GM12891 (cell line): ENCODE measurements around the gene CRYZL1. TPM values are rescaled to one million over a fixed set of nuclear protein-coding genes. Genes with fewer than 3 reads are reported as not detected.

Source experiments
- DNase-seq: peaks from one replicate; pipeline ENCODE4 v3.0.0; 2011; ENCODE audit warnings: low spot score; ENCODE audit not compliant: insufficient read length
- FAIRE-seq: peaks from 2 replicates; lab custom pipeline; 2011; peaks lifted over from hg19 to GRCh38; lab: Jason Lieb, UNC
- PAX5 ChIP-seq: IDR thresholded peaks from 2 replicates; pipeline ENCODE4 v1.6.1; 2011; ENCODE audit warnings: low read length, moderate library complexity, mild to moderate bottlenecking; ENCODE audit not compliant: insufficient read depth, severe bottlenecking
- POLR2A ChIP-seq: IDR thresholded peaks from 2 replicates; pipeline ENCODE4 v1.6.1; 2011; ENCODE audit warnings: low read depth, low read length, control low read depth
- POLR2AphosphoS5 ChIP-seq: IDR thresholded peaks from 2 replicates; pipeline ENCODE4 v1.6.1; 2011; ENCODE audit warnings: low read depth, low read length, control low read depth
- POU2F2 ChIP-seq: IDR thresholded peaks from 2 replicates; pipeline ENCODE4 v1.6.1; 2011; ENCODE audit warnings: low read depth, mild to moderate bottlenecking, control low read depth, low read length, moderate library complexity
- SPI1 ChIP-seq: IDR thresholded peaks from 2 replicates; pipeline ENCODE4 v1.6.1; 2011; ENCODE audit warnings: low read depth, low read length, control low read depth
- TAF1 ChIP-seq: IDR thresholded peaks from 2 replicates; pipeline ENCODE4 v1.6.1; 2011; ENCODE audit warnings: low read depth, low read length, control low read depth
- polyA plus RNA-seq: library from polyadenylated mRNA; unstranded; fragments of >200 nt; gene quantifications from one replicate; pipeline ENCODE4 v1.2.1, GENCODE V29; 2012; ENCODE audit warnings: low read depth, missing spikeins, inconsistent platforms; ENCODE audit not compliant: missing spikeins

The CRYZL1 gene
- 18.5 TPM for polyA plus RNA-seq

DNA sequence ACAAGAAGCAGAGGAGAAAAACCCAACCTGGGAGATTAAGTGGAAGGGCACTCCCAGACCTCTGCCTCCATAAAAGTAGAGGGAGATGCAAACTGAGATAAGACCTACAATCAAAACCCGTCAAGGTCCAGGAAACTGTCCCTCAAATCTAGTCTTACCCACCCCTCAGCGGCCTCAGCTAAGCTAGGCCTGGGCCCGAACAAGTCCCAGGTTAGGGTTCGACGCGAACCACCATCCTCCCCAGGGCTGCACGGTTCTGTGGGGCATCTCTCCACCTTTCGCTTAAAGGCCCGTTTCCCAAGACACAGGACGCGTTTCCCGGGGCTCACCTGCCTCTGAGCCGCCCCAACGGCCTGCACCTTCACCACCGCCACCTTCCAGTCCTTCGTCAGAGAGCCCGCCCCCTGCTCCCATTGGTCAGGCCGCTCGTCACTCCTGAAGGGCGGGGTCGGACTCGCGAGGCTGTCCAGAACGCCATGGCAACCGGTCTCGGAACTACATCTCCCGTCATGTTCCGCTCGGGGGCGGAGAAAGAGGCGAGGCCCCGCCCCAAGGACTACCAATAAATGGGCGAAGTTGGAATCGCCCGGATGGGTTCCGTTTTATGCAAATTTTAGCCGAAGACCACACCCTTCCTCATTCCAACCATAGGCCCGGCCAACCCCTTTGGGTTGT lies at the start of gene CRYZL1:
CRYZL1 (minus strand) TSS at position 390 of the 675 bp plus-strand sequence. CDS start 10,190 bp downstream, outside the sequence.
- FAIRE-seq, result peak; percentile 99
- TF ChIP-seq PAX5 (no peak), POU2F2 (peak; percentile 96), POLR2AphosphoS5 (peak; percentile 73; the same call in 1 of the 2 replicates), POLR2A (peak; percentile 59; the same call in 1 of the 2 replicates), SPI1 (peak; percentile 76), TAF1 (peak; percentile 57; the same call in 1 of the 2 replicates)

DNA sequence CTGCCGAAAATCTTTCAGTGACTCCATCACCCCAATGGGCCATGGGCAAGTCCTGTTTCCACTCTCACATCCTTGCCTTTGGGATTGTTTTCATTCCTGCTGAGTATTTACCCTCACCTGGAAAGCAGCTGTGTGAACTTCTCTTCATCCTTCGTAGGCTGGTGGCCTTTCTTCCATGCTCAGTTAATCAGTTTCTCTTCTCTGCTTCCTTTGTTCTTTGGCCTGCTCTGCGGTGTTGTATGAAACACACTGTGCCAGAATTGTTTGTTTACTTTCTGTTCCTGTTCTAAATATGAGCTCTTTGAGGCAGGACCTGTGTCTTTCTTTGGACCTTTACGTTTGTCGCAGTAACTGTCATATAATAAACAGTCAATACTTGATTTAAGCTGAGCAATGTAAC lies 49.3 kb upstream of the CRYZL1 start:
- no peak for TF ChIP-seq POLR2AphosphoS5
- no peak for TF ChIP-seq SPI1
- TF ChIP-seq POLR2A, result no peak
- no peak for TF ChIP-seq POU2F2
- TF ChIP-seq TAF1, result no peak
- no peak for TF ChIP-seq PAX5
- no peak for DNase-seq
- FAIRE-seq, result no peak

More for the DNA sequence above, at the start of gene CRYZL1:
- peak; percentile 76 for DNase-seq

DNA sequence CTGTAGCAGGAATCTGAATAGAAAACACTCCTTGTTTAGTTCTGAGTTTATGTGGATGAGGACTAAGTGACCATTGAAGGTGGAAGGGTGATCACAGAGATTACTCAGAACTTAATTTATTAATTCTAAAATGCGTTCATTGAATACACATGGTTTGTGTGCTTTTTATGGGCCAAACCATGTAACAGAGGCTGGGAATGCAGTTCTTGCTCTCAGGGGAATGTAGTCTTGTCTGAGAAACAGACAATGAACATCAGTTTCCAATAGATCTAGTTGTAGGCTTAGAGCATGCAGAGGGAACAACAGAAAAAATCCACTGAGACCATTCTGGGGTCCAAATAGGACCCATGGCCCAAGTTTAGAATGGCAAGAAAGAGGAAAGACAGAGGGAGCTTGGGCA lies 46.8 kb upstream of the CRYZL1 start:
- TF ChIP-seq POU2F2, result no peak
- no peak for TF ChIP-seq SPI1
- TF ChIP-seq POLR2A, result no peak
- TF ChIP-seq PAX5, result no peak
- TF ChIP-seq POLR2AphosphoS5, result no peak
- no peak for TF ChIP-seq TAF1
- no peak for FAIRE-seq

DNA sequence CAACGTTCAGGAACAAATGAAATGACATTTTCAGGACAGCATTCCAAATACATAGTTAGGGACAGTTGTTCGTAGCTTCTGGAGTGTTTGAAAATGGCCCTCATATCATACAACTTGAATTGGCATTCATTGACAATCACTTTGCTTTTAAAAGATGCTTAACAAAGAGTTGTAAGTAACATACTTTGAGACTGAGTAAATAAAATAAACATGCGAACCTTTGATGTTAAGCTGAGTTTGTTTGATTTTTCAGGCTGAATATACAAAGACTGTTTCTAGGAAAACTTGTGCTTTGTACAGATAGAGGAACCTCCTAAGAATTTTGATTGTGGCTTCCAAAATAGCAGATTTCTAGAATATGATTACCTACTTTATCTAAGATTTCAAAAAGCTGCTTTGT lies 46.1 kb upstream of the CRYZL1 start:
- FAIRE-seq (no peak), DNase-seq (no peak)
- no peak for TF ChIP-seq SPI1
- no peak for TF ChIP-seq TAF1
- TF ChIP-seq PAX5, result no peak
- TF ChIP-seq POLR2AphosphoS5, result no peak
- no peak for TF ChIP-seq POLR2A
- no peak for TF ChIP-seq POU2F2

More for the DNA sequence above, 46.8 kb upstream of the CRYZL1 start:
- no peak for DNase-seq

DNA sequence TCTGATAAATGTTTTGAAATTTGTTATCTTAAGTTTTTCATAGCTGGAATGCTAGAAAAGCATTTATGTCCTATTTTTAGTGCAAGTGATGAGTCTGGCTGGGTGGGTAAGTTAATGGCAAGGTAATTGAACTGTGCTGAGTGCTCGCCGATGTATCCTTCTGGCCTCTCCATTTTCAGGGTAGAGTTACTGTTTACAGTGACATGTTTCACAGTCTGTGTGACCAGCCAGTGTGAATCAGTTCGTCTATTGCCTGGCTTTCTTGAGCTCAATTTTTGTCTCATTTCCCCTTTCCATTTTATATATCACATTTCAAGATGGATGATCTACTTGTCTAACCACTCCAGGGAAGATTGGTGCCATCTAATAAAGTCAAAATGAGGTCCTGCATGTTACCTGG lies 44.8 kb upstream of the CRYZL1 start:
- no peak for DNase-seq
- TF ChIP-seq PAX5 (no peak), POLR2AphosphoS5 (no peak), TAF1 (no peak), POLR2A (no peak), SPI1 (peak; percentile 49; the same call in 1 of the 2 replicates)
- FAIRE-seq, result no peak

GRCh38 chr21:33685613-33686197 lies 44.2 kb upstream of the CRYZL1 start:
- no peak for TF ChIP-seq POLR2A
- TF ChIP-seq TAF1, result no peak
- TF ChIP-seq POLR2AphosphoS5, result no peak
- no peak for TF ChIP-seq POU2F2
- no peak for TF ChIP-seq SPI1
- TF ChIP-seq PAX5, result no peak
- DNase-seq, result no peak
- FAIRE-seq, result no peak

DNA sequence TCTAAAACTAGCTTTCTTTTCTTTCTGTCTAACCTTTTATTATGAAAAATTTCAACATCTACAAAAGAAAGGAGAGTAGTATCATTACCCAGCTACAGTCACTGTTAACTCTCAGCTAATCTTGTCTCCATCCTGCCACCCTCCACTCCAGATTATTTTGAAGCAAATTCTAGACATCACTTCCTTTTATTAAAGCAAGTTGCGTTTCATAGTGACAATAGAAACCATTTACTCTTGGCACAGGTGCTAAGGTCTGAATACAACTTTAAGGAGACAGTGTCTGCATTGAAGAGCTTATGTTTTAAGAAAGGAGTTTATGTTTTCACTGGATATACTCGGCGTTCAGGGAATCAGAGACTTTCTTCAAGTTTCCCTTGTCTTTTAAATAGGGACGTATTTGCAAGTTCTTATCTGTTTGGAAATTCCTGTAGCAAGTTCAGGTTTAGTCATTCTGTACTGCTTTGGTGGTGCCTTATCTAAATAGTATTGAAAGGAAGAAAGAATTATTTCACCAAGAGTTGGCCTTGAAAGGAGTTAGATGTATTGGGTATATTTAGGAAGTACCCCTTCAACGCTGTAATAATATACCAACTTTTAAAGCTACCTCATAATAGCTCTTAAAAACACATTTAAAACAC lies 43.5 kb upstream of the CRYZL1 start:
- TF ChIP-seq POLR2AphosphoS5 (no peak), TAF1 (no peak), POU2F2 (no peak), POLR2A (no peak), SPI1 (no peak), PAX5 (no peak)
- FAIRE-seq, result no peak
- DNase-seq, result no peak

DNA sequence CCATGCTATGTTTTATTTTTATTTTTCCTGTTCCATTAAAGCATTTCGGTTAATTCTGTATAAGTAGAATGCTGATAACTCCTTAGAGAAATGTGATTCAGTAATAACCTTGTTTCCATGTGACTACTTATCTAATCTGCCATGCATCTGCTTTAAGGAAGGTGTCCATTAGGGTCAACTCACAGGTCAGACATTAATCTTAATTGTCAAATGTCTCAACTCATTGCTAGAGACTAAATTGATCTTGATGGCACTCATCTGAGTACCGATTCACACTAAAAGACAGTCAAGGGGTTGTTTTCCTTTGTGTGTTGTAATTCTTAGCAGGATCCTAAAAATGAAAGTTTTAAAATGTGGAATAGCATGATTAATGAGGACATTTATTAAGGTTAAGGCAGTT lies 42.5 kb upstream of the CRYZL1 start:
- DNase-seq (no peak), FAIRE-seq (no peak)
- TF ChIP-seq POU2F2 (no peak), PAX5 (no peak), SPI1 (no peak), POLR2A (no peak), TAF1 (no peak), POLR2AphosphoS5 (no peak)

- no peak for DNase-seq
- TF ChIP-seq PAX5 (no peak), POLR2A (no peak), POU2F2 (no peak), SPI1 (no peak), TAF1 (no peak), POLR2AphosphoS5 (no peak)
- FAIRE-seq, result no peak
Measured at GRCh38 chr21:33682992-33683627, 41.6 kb upstream of the CRYZL1 start.

DNA sequence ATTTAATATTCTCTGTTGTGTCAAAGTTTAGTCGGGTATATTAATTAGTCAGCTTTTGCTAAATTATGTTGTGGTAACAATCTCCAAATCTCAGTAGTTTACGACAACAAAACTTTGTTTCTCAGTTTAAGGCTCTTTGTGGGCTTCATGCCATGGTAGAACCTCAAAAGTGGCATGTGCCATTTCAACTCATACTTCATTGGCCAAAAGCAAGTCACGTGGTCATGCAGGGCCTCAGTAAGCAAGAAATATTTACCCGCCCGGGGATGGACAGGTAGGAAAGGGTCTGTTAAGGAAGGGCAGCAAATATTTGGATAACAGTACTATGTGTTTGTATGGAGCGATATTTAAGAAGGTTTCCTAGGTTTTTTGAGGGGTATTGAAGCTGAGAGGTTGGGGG lies 39.3 kb upstream of the CRYZL1 start:
- TF ChIP-seq PAX5, result no peak
- no peak for TF ChIP-seq TAF1
- no peak for TF ChIP-seq POLR2A
- TF ChIP-seq SPI1, result no peak
- TF ChIP-seq POLR2AphosphoS5, result no peak
- no peak for TF ChIP-seq POU2F2
- FAIRE-seq (no peak), DNase-seq (no peak)
